HepG2 (cell line): Measurements from ENCODE around the gene SCP2. TPM values are rescaled to one million over a fixed set of nuclear protein-coding genes. Genes with fewer than 3 reads are reported as not detected.

Experiments
- SOX13 ChIP-seq, 3 experiments: fragments of 450-650 bp in 1 of 3; sonication (generic) in 1 of 3; formaldehyde crosslinking in 1 of 3; IDR thresholded peaks in 2 of 3; conservative IDR thresholded peaks in 1 of 3; 2 replicates each; pipeline versions ENCODE4 v1.5.0 to v1.6.1; 2016 to 2020; ENCODE audit warnings: antibody characterized with exemption in 1 of 3, mild to moderate bottlenecking in 1 of 3, missing compliant biosample characterization in 1 of 3, missing genetic modification reagents in 1 of 3, moderate library complexity in 1 of 3
- TCF7 ChIP-seq: sonication (generic); IDR thresholded peaks from 2 replicates; pipeline ENCODE4 v1.6.1; 2016; ENCODE audit warnings: antibody characterized with exemption, low read depth
- ZNF652 ChIP-seq: IDR thresholded peaks from 2 replicates; pipeline ENCODE4 v1.6.1; 2016; ENCODE audit warnings: low read depth, borderline replicate concordance
- polyA plus RNA-seq, 8 experiments: library from polyadenylated mRNA; depleted of rRNA in 3 of 8; stranded (reverse) in 7 of 8; unstranded in 1 of 8; fragments of >200 nt; fragmentation: Illumina TruSeq in 4 of 8; extraction: Trizol in 4 of 8; gene quantifications; 2 replicates each; pipeline versions ENCODE4 v1.2.1 to v1.2.3, GENCODE V29; 2011 to 2016; ENCODE audit warnings: low read depth in 4 of 8, missing spikeins in 1 of 8, mixed read lengths in 1 of 8; ENCODE audit not compliant: insufficient read depth in 1 of 8
- total RNA-seq, 5 experiments: library from RNA; depleted of rRNA; stranded (reverse); fragments of >200 nt; fragmentation: Illumina TruSeq; extraction: Trizol; gene quantifications; 2 replicates each; pipeline ENCODE4 v1.2.3, GENCODE V29; 2016; ENCODE audit warnings: low read depth in 1 of 5
- TF ChIP-seq, protein P1 (sequence below): sonication (generic); formaldehyde crosslinking; IDR thresholded peaks from 2 replicates; pipeline ENCODE4 v1.8.1; 2022; ENCODE audit warnings: low read depth, mild to moderate bottlenecking, missing genetic modification reagents
- TF ChIP-seq, protein P2 (sequence below): IDR thresholded peaks from 2 replicates; pipeline ENCODE4 v1.6.1; 2016; ENCODE audit warnings: low read depth, borderline replicate concordance
- TF ChIP-seq, protein P3 (sequence below): IDR thresholded peaks from 2 replicates; pipeline ENCODE4 v1.6.1; 2016; ENCODE audit warnings: low read depth, missing genetic modification reagents, missing compliant biosample characterization
- TF ChIP-seq, protein P4 (sequence below): sonication (generic); formaldehyde crosslinking; IDR thresholded peaks from 2 replicates; pipeline ENCODE4 v1.9.0; 2022; ENCODE audit warnings: low read depth, missing genetic modification reagents
- TF ChIP-seq, protein P5 (sequence below): sonication (generic); formaldehyde crosslinking; IDR thresholded peaks from 2 replicates; pipeline ENCODE4 v1.8.0; 2022; ENCODE audit warnings: missing genetic modification reagents, mild to moderate bottlenecking, moderate library complexity, borderline replicate concordance

SCP2 gene
- total and polyA plus RNA-seq, 2 of the 13 experiments (the other 11 are each of a cell fraction or from before 2014, with no cell fraction given): 59.0 to 133 TPM

DNA sequence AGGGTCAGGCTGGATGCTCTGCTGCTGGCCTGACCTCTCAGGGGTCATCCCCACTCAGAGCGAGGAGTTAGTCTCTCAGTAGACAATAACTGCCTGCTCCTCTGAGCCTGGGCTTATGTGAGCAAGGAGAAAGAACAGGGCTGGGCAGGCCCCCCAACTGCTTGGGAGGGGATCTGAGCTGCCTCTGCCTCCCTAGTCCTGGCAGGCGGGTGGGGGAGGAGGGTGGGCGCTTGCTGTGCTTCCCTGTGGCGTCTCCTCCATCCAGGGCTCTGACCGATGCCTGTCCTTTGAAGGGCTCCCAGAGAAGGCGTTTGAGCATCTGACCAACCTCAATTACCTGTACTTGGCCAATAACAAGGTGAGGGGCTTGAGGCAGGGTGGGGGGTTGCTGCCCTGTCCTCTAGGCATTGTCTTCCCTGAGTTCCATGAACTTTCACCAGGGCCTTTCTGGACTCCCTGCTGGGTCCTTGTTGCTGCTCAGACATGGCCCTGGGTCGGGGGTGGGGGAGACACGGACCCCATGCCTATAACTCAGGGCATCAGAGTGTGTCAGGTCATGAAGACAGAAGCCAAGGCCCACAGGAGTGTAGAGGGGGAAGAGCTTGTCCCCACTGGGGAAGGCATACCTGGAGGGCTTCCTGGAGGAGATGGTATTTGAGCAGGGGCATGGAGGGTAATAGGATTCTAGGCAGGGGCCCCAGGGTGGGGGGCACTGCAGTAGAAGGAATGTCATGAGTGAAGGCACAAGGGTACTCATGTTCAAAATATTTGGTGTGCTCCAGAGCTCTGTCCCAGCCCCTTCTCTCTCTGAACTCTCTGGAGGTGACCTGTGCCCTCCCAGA is 147.5 kb downstream of the SCP2 start (continued):
- TF ChIP-seq, protein P1, sequence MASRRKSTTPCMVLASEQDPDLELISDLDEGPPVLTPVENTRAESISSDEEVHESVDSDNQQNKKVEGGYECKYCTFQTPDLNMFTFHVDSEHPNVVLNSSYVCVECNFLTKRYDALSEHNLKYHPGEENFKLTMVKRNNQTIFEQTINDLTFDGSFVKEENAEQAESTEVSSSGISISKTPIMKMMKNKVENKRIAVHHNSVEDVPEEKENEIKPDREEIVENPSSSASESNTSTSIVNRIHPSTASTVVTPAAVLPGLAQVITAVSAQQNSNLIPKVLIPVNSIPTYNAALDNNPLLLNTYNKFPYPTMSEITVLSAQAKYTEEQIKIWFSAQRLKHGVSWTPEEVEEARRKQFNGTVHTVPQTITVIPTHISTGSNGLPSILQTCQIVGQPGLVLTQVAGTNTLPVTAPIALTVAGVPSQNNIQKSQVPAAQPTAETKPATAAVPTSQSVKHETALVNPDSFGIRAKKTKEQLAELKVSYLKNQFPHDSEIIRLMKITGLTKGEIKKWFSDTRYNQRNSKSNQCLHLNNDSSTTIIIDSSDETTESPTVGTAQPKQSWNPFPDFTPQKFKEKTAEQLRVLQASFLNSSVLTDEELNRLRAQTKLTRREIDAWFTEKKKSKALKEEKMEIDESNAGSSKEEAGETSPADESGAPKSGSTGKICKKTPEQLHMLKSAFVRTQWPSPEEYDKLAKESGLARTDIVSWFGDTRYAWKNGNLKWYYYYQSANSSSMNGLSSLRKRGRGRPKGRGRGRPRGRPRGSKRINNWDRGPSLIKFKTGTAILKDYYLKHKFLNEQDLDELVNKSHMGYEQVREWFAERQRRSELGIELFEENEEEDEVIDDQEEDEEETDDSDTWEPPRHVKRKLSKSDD: no peak
- TF ChIP-seq, protein P2, sequence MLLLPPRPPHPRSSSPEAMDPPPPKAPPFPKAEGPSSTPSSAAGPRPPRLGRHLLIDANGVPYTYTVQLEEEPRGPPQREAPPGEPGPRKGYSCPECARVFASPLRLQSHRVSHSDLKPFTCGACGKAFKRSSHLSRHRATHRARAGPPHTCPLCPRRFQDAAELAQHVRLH (CRISPR knock-in tag): no peak
- TF ChIP-seq, protein P3, sequence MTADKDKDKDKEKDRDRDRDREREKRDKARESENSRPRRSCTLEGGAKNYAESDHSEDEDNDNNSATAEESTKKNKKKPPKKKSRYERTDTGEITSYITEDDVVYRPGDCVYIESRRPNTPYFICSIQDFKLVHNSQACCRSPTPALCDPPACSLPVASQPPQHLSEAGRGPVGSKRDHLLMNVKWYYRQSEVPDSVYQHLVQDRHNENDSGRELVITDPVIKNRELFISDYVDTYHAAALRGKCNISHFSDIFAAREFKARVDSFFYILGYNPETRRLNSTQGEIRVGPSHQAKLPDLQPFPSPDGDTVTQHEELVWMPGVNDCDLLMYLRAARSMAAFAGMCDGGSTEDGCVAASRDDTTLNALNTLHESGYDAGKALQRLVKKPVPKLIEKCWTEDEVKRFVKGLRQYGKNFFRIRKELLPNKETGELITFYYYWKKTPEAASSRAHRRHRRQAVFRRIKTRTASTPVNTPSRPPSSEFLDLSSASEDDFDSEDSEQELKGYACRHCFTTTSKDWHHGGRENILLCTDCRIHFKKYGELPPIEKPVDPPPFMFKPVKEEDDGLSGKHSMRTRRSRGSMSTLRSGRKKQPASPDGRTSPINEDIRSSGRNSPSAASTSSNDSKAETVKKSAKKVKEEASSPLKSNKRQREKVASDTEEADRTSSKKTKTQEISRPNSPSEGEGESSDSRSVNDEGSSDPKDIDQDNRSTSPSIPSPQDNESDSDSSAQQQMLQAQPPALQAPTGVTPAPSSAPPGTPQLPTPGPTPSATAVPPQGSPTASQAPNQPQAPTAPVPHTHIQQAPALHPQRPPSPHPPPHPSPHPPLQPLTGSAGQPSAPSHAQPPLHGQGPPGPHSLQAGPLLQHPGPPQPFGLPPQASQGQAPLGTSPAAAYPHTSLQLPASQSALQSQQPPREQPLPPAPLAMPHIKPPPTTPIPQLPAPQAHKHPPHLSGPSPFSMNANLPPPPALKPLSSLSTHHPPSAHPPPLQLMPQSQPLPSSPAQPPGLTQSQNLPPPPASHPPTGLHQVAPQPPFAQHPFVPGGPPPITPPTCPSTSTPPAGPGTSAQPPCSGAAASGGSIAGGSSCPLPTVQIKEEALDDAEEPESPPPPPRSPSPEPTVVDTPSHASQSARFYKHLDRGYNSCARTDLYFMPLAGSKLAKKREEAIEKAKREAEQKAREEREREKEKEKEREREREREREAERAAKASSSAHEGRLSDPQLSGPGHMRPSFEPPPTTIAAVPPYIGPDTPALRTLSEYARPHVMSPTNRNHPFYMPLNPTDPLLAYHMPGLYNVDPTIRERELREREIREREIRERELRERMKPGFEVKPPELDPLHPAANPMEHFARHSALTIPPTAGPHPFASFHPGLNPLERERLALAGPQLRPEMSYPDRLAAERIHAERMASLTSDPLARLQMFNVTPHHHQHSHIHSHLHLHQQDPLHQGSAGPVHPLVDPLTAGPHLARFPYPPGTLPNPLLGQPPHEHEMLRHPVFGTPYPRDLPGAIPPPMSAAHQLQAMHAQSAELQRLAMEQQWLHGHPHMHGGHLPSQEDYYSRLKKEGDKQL (CRISPR knock-in tag): no peak
- TF ChIP-seq, protein P4, sequence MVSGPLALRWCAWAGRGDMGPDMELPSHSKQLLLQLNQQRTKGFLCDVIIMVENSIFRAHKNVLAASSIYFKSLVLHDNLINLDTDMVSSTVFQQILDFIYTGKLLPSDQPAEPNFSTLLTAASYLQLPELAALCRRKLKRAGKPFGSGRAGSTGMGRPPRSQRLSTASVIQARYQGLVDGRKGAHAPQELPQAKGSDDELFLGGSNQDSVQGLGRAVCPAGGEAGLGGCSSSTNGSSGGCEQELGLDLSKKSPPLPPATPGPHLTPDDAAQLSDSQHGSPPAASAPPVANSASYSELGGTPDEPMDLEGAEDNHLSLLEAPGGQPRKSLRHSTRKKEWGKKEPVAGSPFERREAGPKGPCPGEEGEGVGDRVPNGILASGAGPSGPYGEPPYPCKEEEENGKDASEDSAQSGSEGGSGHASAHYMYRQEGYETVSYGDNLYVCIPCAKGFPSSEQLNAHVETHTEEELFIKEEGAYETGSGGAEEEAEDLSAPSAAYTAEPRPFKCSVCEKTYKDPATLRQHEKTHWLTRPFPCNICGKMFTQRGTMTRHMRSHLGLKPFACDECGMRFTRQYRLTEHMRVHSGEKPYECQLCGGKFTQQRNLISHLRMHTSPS (CRISPR knock-in tag): no peak
- TF ChIP-seq ZNF652 (CRISPR knock-in tag) (no peak), TCF7 (no peak), SOX13 (IDR thresholded peaks at IDR 0.05) (no peak), SOX13 (CRISPR knock-in tag; conservative IDR thresholded peaks at IDR 0.05 in 1 of 2, IDR thresholded peaks at IDR 0.05 in 1 of 2) (no peak)
- TF ChIP-seq, protein P5, sequence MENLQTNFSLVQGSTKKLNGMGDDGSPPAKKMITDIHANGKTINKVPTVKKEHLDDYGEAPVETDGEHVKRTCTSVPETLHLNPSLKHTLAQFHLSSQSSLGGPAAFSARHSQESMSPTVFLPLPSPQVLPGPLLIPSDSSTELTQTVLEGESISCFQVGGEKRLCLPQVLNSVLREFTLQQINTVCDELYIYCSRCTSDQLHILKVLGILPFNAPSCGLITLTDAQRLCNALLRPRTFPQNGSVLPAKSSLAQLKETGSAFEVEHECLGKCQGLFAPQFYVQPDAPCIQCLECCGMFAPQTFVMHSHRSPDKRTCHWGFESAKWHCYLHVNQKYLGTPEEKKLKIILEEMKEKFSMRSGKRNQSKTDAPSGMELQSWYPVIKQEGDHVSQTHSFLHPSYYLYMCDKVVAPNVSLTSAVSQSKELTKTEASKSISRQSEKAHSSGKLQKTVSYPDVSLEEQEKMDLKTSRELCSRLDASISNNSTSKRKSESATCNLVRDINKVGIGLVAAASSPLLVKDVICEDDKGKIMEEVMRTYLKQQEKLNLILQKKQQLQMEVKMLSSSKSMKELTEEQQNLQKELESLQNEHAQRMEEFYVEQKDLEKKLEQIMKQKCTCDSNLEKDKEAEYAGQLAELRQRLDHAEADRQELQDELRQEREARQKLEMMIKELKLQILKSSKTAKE (CRISPR knock-in tag): no peak
